ENCODE data around the gene RBM4. TPM values are rescaled to one million over a fixed set of nuclear protein-coding genes. Genes with fewer than 3 reads are reported as not detected.

Gene RBM4
- total and polyA plus RNA-seq, 9 of the 15 experiments (the other 6 are each of a cell fraction or from before 2014, with no cell fraction given), result 81.6 to 233 (median 122) TPM

DNA sequence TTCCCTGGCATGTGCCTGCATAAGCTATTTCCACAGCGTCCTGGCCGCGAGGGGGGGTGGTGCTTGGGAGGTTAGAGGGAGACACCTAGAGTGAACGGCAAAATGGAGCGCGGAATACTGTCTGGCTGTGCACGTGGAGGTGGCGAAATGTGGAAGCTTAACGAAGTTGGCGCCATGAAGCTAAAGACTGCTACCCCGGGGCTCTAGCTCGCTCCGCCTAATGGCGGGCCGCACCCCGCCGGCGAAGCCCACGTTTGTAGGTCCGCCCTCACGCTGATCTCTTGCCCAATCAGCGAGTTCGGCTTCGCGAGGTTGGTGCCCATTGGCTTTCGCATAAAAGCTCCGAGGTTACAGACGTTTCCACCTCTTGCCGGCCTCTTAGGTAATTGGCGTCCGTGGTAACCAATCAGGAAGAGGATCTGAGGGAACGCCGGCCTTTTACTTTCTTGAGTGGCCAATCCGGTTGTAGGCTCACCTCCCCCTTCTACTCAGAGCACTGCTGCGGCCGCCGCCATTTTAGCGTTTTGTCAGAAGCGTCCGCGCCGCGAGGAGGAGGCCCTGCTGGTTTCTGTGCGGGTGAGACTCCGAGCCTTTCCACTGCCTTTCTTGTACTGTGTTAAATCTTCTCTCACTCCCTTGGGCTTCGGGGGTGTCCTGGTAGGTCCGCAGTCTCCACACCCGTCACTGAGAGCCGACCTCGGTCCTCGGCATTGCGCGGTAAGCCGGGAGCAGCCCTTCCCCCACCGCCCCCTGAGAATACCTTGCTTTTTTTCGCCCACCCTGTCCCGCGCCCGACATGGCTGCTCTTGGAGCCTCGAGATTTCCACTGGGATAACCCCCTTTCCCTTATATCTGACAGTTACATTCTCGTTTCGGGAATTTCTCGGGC is at the start of gene RBM4 (continued):
- TF ChIP-seq GTF3C2 (IDR thresholded peaks at IDR 0.05; ENCODE audit: borderline replicate concordance, extremely low read depth, insufficient read length) (no peak), XRCC5 (IDR thresholded peaks at IDR 0.05; ENCODE audit: low read depth, low read length) (no peak), TSC22D4 (tag; IDR thresholded peaks at IDR 0.05) (no peak), BRF1 (IDR thresholded peaks at IDR 0.05; ENCODE audit: borderline replicate concordance, extremely low read depth, insufficient read length) (no peak), TAF15 (IDR thresholded peaks at IDR 0.05; ENCODE audit: low read depth, low read length) (no peak), SP1 (CRISPR knock-in tag; IDR thresholded peaks at IDR 0.05) (peak; percentile 56), NFYB (IDR thresholded peaks at IDR 0.05; ENCODE audit: extremely low read depth, insufficient read length) (peak; percentile 95), ZNF512 (tag; IDR thresholded peaks at IDR 0.05) (no peak), TAF7 (tag; IDR thresholded peaks at IDR 0.05) (peak; percentile 81), ATF7 (IDR thresholded peaks at IDR 0.05) (peak; percentile 72), ZNF668 (CRISPR knock-in tag; IDR thresholded peaks at IDR 0.05) (no peak), FOXA3 (CRISPR knock-in tag; conservative IDR thresholded peaks at IDR 0.05 in 1 of 2, IDR thresholded peaks at IDR 0.05 in 1 of 2) (no peak), MBD2 (IDR thresholded peaks at IDR 0.05; ENCODE audit: borderline replicate concordance, low read depth) (peak; percentile 95), SMARCA5 (IDR thresholded peaks at IDR 0.05) (no peak), SP2 (IDR thresholded peaks at IDR 0.05; ENCODE audit: extremely low read depth, low read depth, low read length, poor library complexity, severe bottlenecking) (peak; percentile 77), RBM22 (IDR thresholded peaks at IDR 0.05; ENCODE audit: low read depth, low read length, poor library complexity, severe bottlenecking) (peak; percentile 92)
- TF ChIP-seq, protein P1, sequence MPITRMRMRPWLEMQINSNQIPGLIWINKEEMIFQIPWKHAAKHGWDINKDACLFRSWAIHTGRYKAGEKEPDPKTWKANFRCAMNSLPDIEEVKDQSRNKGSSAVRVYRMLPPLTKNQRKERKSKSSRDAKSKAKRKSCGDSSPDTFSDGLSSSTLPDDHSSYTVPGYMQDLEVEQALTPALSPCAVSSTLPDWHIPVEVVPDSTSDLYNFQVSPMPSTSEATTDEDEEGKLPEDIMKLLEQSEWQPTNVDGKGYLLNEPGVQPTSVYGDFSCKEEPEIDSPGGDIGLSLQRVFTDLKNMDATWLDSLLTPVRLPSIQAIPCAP (CRISPR knock-in tag; IDR thresholded peaks at IDR 0.05; ENCODE audit: borderline replicate concordance), result no peak
- TF ChIP-seq, protein P2, sequence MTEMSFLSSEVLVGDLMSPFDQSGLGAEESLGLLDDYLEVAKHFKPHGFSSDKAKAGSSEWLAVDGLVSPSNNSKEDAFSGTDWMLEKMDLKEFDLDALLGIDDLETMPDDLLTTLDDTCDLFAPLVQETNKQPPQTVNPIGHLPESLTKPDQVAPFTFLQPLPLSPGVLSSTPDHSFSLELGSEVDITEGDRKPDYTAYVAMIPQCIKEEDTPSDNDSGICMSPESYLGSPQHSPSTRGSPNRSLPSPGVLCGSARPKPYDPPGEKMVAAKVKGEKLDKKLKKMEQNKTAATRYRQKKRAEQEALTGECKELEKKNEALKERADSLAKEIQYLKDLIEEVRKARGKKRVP (CRISPR knock-in tag; IDR thresholded peaks at IDR 0.05), result peak; percentile 38; the same call in 1 of the 2 replicates
- TF ChIP-seq, protein P3, sequence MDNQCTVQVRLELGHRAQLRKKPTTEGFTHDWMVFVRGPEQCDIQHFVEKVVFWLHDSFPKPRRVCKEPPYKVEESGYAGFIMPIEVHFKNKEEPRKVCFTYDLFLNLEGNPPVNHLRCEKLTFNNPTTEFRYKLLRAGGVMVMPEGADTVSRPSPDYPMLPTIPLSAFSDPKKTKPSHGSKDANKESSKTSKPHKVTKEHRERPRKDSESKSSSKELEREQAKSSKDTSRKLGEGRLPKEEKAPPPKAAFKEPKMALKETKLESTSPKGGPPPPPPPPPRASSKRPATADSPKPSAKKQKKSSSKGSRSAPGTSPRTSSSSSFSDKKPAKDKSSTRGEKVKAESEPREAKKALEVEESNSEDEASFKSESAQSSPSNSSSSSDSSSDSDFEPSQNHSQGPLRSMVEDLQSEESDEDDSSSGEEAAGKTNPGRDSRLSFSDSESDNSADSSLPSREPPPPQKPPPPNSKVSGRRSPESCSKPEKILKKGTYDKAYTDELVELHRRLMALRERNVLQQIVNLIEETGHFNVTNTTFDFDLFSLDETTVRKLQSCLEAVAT (IDR thresholded peaks at IDR 0.05), result peak; percentile 56 to 68; a peak in 2 of 4 replicates
